ENCODE measurements around the gene OVCH1.

OVCH1 gene

GRCh38 chr12:29463198-29463597 is 34.3 kb downstream of the OVCH1 start:
- H3K9ac ChIP-seq, result no peak overlapping the region
- TF ChIP-seq, protein P1, sequence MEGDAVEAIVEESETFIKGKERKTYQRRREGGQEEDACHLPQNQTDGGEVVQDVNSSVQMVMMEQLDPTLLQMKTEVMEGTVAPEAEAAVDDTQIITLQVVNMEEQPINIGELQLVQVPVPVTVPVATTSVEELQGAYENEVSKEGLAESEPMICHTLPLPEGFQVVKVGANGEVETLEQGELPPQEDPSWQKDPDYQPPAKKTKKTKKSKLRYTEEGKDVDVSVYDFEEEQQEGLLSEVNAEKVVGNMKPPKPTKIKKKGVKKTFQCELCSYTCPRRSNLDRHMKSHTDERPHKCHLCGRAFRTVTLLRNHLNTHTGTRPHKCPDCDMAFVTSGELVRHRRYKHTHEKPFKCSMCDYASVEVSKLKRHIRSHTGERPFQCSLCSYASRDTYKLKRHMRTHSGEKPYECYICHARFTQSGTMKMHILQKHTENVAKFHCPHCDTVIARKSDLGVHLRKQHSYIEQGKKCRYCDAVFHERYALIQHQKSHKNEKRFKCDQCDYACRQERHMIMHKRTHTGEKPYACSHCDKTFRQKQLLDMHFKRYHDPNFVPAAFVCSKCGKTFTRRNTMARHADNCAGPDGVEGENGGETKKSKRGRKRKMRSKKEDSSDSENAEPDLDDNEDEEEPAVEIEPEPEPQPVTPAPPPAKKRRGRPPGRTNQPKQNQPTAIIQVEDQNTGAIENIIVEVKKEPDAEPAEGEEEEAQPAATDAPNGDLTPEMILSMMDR (IDR thresholded peaks at IDR 0.05), result no peak

GRCh38 chr12:29460082-29460481 is 37.4 kb downstream of the OVCH1 start:
- H3K4me1 ChIP-seq, result no peaks in the 10 kb centered on the region
- no peak overlapping the region for H2AFZ ChIP-seq
- H3K4me2 ChIP-seq (ENCODE audit: low read length), result no peak overlapping the region
- H3K36me3 ChIP-seq (ENCODE audit: control insufficient read depth, insufficient read depth, low read length), result no peaks in the 10 kb centered on the region
- H3K79me2 ChIP-seq, result no peaks in the 10 kb centered on the region
- no peak overlapping the region for H3K27ac ChIP-seq
- H3K9me3 ChIP-seq (ENCODE audit: control insufficient read depth, low read length), result no peaks in the 10 kb centered on the region
- H3K27me3 ChIP-seq (ENCODE audit: control insufficient read depth, insufficient read depth, low read length), result no peaks in the 10 kb centered on the region
- H3K9ac ChIP-seq, result no peak overlapping the region
- TF ChIP-seq, protein P1 (IDR thresholded peaks at IDR 0.05), result no peak
- no peak overlapping the region for H3K4me3 ChIP-seq (ENCODE audit: low read depth, low read length)

More at GRCh38 chr12:29463198-29463597, 34.3 kb downstream of the OVCH1 start:
- Histone ChIP-seq H3K79me2 (no peaks in the 10 kb centered on the region), H3K36me3 (ENCODE audit: control insufficient read depth, insufficient read depth, low read length) (no peaks in the 10 kb centered on the region), H3K27ac (no peak overlapping the region), H3K27me3 (ENCODE audit: control insufficient read depth, insufficient read depth, low read length) (no peaks in the 10 kb centered on the region), H2AFZ (no peak overlapping the region), H3K9me3 (ENCODE audit: control insufficient read depth, low read length) (no peaks in the 10 kb centered on the region), H3K4me1 (no peaks in the 10 kb centered on the region), H3K4me2 (ENCODE audit: low read length) (no peak overlapping the region), H3K4me3 (ENCODE audit: low read depth, low read length) (no peak overlapping the region)

- H3K27ac ChIP-seq, result no peak overlapping the region
- no peaks in the 10 kb centered on the region for H3K4me1 ChIP-seq
- TF ChIP-seq, protein P1 (IDR thresholded peaks at IDR 0.05), result no peak
- H3K4me2 ChIP-seq (ENCODE audit: low read length), result no peak overlapping the region
- no peaks in the 10 kb centered on the region for H3K79me2 ChIP-seq
- no peaks in the 10 kb centered on the region for H3K27me3 ChIP-seq (ENCODE audit: control insufficient read depth, insufficient read depth, low read length)
- no peak overlapping the region for H2AFZ ChIP-seq
- no peaks in the 10 kb centered on the region for H3K9me3 ChIP-seq (ENCODE audit: control insufficient read depth, low read length)
- no peak overlapping the region for H3K9ac ChIP-seq
- H3K36me3 ChIP-seq (ENCODE audit: control insufficient read depth, insufficient read depth, low read length), result no peaks in the 10 kb centered on the region
- H3K4me3 ChIP-seq (ENCODE audit: low read depth, low read length), result no peak overlapping the region
These were observed 42.4 kb downstream of the OVCH1 start for GRCh38 chr12:29455087-29455486.

DNA sequence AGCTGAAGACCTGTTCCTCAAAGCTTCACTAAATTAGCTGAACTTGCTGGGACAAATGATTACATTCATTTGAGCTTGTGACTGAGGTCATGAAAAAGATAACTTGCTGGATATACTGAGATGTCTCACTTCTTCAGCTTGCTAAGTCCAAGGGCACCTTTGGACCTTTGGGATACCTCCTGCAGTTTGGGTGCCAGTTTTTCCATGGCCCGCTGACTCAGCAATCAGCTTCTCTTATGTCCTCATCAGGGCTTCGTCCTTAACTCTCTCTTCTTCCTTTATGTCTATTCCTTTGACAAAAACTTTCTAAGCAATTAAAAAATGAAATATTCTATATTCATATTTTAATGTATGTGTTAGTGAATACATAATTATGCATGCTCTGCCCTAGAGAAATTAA is 45.6 kb downstream of the OVCH1 start:
- H3K4me3 ChIP-seq (ENCODE audit: low read depth, low read length), result no peak overlapping the region
- no peaks in the 10 kb centered on the region for H3K27me3 ChIP-seq (ENCODE audit: control insufficient read depth, insufficient read depth, low read length)
- no peak overlapping the region for H3K27ac ChIP-seq
- H3K9ac ChIP-seq, result no peak overlapping the region
- TF ChIP-seq, protein P1 (IDR thresholded peaks at IDR 0.05), result no peak
- H2AFZ ChIP-seq, result no peak overlapping the region
- H3K79me2 ChIP-seq, result no peaks in the 10 kb centered on the region
- no peaks in the 10 kb centered on the region for H3K36me3 ChIP-seq (ENCODE audit: control insufficient read depth, insufficient read depth, low read length)
- no peaks in the 10 kb centered on the region for H3K9me3 ChIP-seq (ENCODE audit: control insufficient read depth, low read length)
- no peak overlapping the region for H3K4me2 ChIP-seq (ENCODE audit: low read length)
- no peaks in the 10 kb centered on the region for H3K4me1 ChIP-seq

DNA sequence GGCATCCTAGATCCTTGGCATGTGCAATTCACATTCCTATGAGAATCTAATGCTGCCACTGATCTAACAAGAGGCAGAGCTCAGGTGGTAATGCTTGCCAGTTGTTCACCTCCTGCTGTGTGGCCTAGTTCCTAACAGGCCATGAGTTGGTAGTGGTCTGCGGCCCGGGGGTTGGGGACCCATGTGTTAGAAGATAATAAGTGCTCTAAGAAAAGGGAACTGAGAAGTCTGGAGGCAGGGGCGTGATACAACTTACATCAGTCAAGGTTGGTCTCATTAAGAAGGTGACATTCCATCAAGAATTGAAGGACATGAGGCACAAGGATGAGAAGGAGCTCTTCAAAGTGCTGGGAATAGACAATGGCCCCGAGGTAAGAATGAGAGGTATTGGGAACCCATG is 49.3 kb downstream of the OVCH1 start:
- Histone ChIP-seq H3K4me2 (ENCODE audit: low read length) (no peak overlapping the region), H3K4me3 (ENCODE audit: low read depth, low read length) (no peak overlapping the region), H3K9me3 (ENCODE audit: control insufficient read depth, low read length) (no peaks in the 10 kb centered on the region), H3K9ac (no peak overlapping the region), H2AFZ (no peak overlapping the region), H3K27ac (no peak overlapping the region), H3K79me2 (no peaks in the 10 kb centered on the region), H3K36me3 (ENCODE audit: control insufficient read depth, insufficient read depth, low read length) (no peaks in the 10 kb centered on the region), H3K27me3 (ENCODE audit: control insufficient read depth, insufficient read depth, low read length) (no peaks in the 10 kb centered on the region), H3K4me1 (no peaks in the 10 kb centered on the region)
- TF ChIP-seq, protein P1 (IDR thresholded peaks at IDR 0.05), result no peak

Measured in parathyroid adenoma (tissue), 2 donors.